Nephron progenitor cell (in vitro differentiated cells): ENCODE data around the gene FHL3.

Source experiments
- DNase-seq: peaks from one replicate; pipeline ENCODE4 v3.0.0; 2021
- H3K27ac Mint-ChIP-seq: 2 replicates; pipeline ENCODE4 v1.8.0; 2021; ENCODE audit warnings: mild to moderate bottlenecking, moderate library complexity, mixed read lengths
- H3K27me3 Mint-ChIP-seq: 2 replicates; pipeline ENCODE4 v1.8.0; 2021; ENCODE audit warnings: mild to moderate bottlenecking, low read depth, mixed read lengths; ENCODE audit not compliant: poor library complexity
- H3K36me3 Mint-ChIP-seq: 2 replicates; pipeline ENCODE4 v1.8.0; 2021; ENCODE audit warnings: low read depth, mixed read lengths
- H3K4me1 Mint-ChIP-seq: 2 replicates; pipeline ENCODE4 v1.8.0; 2021; ENCODE audit warnings: mixed read lengths
- H3K4me3 Mint-ChIP-seq: 2 replicates; pipeline ENCODE4 v1.8.0; 2021; ENCODE audit warnings: mild to moderate bottlenecking, moderate library complexity, mixed read lengths
- H3K9me3 Mint-ChIP-seq: 2 replicates; pipeline ENCODE4 v1.8.0; 2021; ENCODE audit warnings: mild to moderate bottlenecking, moderate library complexity, mixed read lengths
- TF ChIP-seq, protein P1 (sequence below): fragments of 200-600 bp; sonication (generic); IDR thresholded peaks from 2 replicates; pipeline ENCODE4 v1.5.0; 2021; ENCODE audit warnings: antibody characterized with exemption

FHL3 gene

GRCh38 chr1:38009088-38009840 is 4.0 kb upstream of the FHL3 start:
- DNase-seq, result no peak
- TF ChIP-seq, protein P1, sequence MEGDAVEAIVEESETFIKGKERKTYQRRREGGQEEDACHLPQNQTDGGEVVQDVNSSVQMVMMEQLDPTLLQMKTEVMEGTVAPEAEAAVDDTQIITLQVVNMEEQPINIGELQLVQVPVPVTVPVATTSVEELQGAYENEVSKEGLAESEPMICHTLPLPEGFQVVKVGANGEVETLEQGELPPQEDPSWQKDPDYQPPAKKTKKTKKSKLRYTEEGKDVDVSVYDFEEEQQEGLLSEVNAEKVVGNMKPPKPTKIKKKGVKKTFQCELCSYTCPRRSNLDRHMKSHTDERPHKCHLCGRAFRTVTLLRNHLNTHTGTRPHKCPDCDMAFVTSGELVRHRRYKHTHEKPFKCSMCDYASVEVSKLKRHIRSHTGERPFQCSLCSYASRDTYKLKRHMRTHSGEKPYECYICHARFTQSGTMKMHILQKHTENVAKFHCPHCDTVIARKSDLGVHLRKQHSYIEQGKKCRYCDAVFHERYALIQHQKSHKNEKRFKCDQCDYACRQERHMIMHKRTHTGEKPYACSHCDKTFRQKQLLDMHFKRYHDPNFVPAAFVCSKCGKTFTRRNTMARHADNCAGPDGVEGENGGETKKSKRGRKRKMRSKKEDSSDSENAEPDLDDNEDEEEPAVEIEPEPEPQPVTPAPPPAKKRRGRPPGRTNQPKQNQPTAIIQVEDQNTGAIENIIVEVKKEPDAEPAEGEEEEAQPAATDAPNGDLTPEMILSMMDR, result no peak
- no peaks in the 10 kb centered on the region for H3K36me3 Mint-ChIP-seq
- peak overlapping the region; percentile 38 for H3K4me3 Mint-ChIP-seq
- peaks cover 5% of the 10 kb centered on the region for H3K27me3 Mint-ChIP-seq
- H3K27ac Mint-ChIP-seq, result peak overlapping the region; percentile 90
- peaks cover 67% of the 10 kb centered on the region for H3K4me1 Mint-ChIP-seq
- H3K9me3 Mint-ChIP-seq, result peaks cover 7% of the 10 kb centered on the region

GRCh38 chr1:38006008-38006828 is 904 bp upstream of the FHL3 start:
- TF ChIP-seq, protein P1, result no peak
- peak; percentile 58 for DNase-seq
- Mint-ChIP-seq H3K4me1 (peaks cover 68% of the 10 kb centered on the region), H3K27ac (peak overlapping the region; percentile 95), H3K4me3 (peak overlapping the region; percentile 74), H3K9me3 (no peaks in the 10 kb centered on the region), H3K27me3 (peaks cover 5% of the 10 kb centered on the region), H3K36me3 (no peaks in the 10 kb centered on the region)

GRCh38 chr1:38004284-38005108 is 818 bp downstream of the FHL3 start:
- TF ChIP-seq, protein P1, result no peak
- peaks cover 2% of the 10 kb centered on the region for H3K27me3 Mint-ChIP-seq
- no peaks in the 10 kb centered on the region for H3K36me3 Mint-ChIP-seq
- no peaks in the 10 kb centered on the region for H3K9me3 Mint-ChIP-seq
- peaks cover 72% of the 10 kb centered on the region for H3K4me1 Mint-ChIP-seq
- peak overlapping the region; percentile 77 for H3K27ac Mint-ChIP-seq
- peak overlapping the region; percentile 93 for H3K4me3 Mint-ChIP-seq
- peak; percentile 31 for DNase-seq

DNA sequence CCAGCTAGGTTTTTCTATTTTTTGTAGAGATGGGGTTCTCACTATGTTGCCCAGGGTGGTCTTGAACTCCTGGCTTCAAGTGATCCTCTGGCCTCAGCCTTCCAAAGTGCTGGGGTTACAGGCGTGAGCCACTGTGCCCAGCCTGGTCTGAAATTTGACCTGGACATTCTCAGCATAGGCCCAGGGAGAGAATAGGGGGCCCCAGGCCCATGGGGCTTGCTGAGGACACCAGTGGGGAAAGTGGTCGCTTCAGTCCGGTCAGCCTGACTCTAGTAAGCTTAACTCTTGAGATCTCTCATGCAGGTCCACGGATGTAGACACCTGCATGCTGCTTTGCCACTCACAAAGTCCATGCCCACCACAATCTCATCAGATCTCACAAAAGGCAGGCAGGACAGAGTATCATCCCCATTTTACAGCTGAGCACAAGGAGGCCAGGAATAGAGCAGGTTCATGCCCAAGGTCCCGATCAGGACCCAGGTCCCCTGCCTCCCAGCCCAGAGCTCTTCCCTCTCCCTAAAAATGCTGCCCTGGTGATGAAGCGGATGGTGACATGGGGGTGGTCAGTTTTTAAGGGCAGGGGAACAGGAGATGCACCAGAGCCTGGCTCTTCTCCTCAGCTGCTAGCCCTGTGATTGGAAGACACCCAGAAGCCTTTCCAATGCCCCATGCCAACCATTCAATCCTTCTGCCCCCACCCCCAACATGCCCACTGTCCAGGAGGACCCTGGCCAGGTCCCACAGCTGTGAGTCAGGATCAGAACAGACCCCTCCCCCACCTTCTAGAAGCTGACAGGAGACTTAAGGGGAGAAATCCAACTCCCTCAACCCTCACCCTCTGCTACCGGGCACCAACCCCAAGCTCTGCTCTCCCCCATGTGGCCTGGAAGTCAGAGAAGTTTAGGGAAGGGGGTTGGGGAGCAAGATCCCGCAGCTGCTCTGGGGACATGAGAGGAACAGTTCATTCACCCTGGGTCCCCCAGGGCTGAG is 1.8 kb downstream of the FHL3 start:
- H3K27ac Mint-ChIP-seq, result no peak overlapping the region
- peaks cover 72% of the 10 kb centered on the region for H3K4me1 Mint-ChIP-seq
- DNase-seq, result no peak
- no peaks in the 10 kb centered on the region for H3K9me3 Mint-ChIP-seq
- peak overlapping the region; percentile 93 for H3K4me3 Mint-ChIP-seq
- peaks cover 3% of the 10 kb centered on the region for H3K36me3 Mint-ChIP-seq
- TF ChIP-seq, protein P1, result no peak
- H3K27me3 Mint-ChIP-seq, result peaks cover 2% of the 10 kb centered on the region
